ENCODE data around the gene DSPP. TPM values are rescaled to one million over a fixed set of nuclear protein-coding genes. Genes with fewer than 3 reads are reported as not detected.
A peak's percentile ranks its signal among the peaks of the same experiment; 100 is the strongest.

The DSPP gene
- total and polyA plus RNA-seq, 2 of the 4 experiments (the other 2 are of a cell fraction), result not detected

DNA sequence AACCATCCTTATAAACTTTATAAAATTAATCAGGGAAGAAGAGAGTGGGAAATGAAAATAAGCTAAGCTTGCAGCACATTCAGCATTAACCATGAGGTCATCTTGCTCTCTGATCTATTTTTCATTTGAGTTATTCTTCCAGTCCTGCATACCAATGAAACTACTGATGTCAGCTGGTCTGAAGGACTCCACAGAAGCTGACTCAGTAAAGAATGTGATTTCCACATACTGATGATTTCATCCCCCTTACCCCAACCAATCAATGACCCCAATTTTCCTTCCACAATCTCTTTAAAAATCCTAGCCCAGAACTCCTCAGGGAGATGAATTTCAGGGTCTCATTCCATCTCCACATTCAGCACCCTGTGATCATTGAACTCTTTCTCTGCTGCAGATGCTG is 18.8 kb upstream of the DSPP start:
- in situ Hi-C loops (cut with MboI; ENCODE audit: low sequenced_read_pairs), result no loop called here
- DNase-seq, result peak; percentile 90
- Histone ChIP-seq H4K8ac (ENCODE audit: low read depth in 2 of 2, low read length in 2 of 2) (no peak overlapping the region), H3K36me3 (ENCODE audit: control insufficient read depth, insufficient read depth, low read length) (no peaks in the 10 kb centered on the region), H4K5ac (ENCODE audit: low read depth, low read length) (no peak overlapping the region), H3K56ac (ENCODE audit: extremely low read depth, insufficient read depth, low read length) (no peak overlapping the region), H4K20me1 (ENCODE audit: insufficient read depth, low read length) (no peaks in the 10 kb centered on the region), H3K14ac (replicated peaks; ENCODE audit: low read depth, low read length) (no peak overlapping the region), H3K4me1 (ENCODE audit: control insufficient read depth, insufficient read depth, low read length) (no peaks in the 10 kb centered on the region), H3K18ac (ENCODE audit: low read depth, low read length) (no peak overlapping the region; the same call in 1 of the 2 replicates), H2BK120ac (ENCODE audit: low read depth, low read length) (no peak overlapping the region), H3K4ac (ENCODE audit: low read depth, low read length) (no peak overlapping the region), H2AFZ (replicated peaks; ENCODE audit: low read length, poor library complexity) (no peak overlapping the region), H3K9me1 (ENCODE audit: insufficient read depth, low read length) (no peaks in the 10 kb centered on the region), H4K91ac (ENCODE audit: insufficient read depth, low read depth, low read length) (no peak overlapping the region), H3K4me3 (ENCODE audit: insufficient read depth, low read depth, low read length) (no peak overlapping the region), H3K27ac (ENCODE audit: insufficient read depth, low read length) (no peak overlapping the region), H2AK9ac (replicated peaks; ENCODE audit: low read depth, low read length, poor library complexity) (no peak overlapping the region), H3K9me3 (ENCODE audit: control insufficient read depth, insufficient read depth, low read length) (no peaks in the 10 kb centered on the region), H2BK5ac (ENCODE audit: low read depth, low read length, poor library complexity, severe bottlenecking) (no peak overlapping the region), H2AK5ac (ENCODE audit: low read depth, low read length) (no peak overlapping the region), H3K79me1 (ENCODE audit: low read depth in 1 of 2, low read length in 2 of 2) (no peaks in the 10 kb centered on the region), H2BK20ac (ENCODE audit: low read depth, low read length) (no peak overlapping the region), H3K4me2 (ENCODE audit: low read depth, low read length) (no peak overlapping the region), H3K9ac (ENCODE audit: low read depth, low read length) (no peak overlapping the region), H3K23ac (ENCODE audit: low read depth, low read length) (no peak overlapping the region), H2BK15ac (ENCODE audit: low read depth, low read length) (no peak overlapping the region), H3K27me3 (ENCODE audit: control insufficient read depth, insufficient read depth, low read length) (no peaks in the 10 kb centered on the region)
- intact Hi-C loops (cut with micrococcal nuclease), result no loop called here
- peak; percentile 98 for ATAC-seq (ENCODE audit: low read depth)
- no peak for TF ChIP-seq CHD1 (IDR thresholded peaks at IDR 0.05; ENCODE audit: low read depth, low read length)
- peak; percentile 80 for TF ChIP-seq CEBPB (IDR thresholded peaks at IDR 0.05; ENCODE audit: low read depth, low read length)
- peak; percentile 27; the same call in 1 of the 2 replicates for TF ChIP-seq USF2 (IDR thresholded peaks at IDR 0.05; ENCODE audit: low read depth, low read length)
- peak; percentile 79 for TF ChIP-seq MAFK (IDR thresholded peaks at IDR 0.05; ENCODE audit: low read depth, low read length)
- no peak for TF ChIP-seq RFX5 (IDR thresholded peaks at IDR 0.05; ENCODE audit: low read depth, low read length)
- TF ChIP-seq RCOR1 (IDR thresholded peaks at IDR 0.05; ENCODE audit: insufficient replicate concordance, low read length), result no peak
- TF ChIP-seq SMC3 (IDR thresholded peaks at IDR 0.05; ENCODE audit: low read depth, low read length), result no peak
- ChIA-PET CTCF (no interaction called here), POLR2A (ENCODE audit: unreplicated experiment) (no interaction called here)
- dilution Hi-C loops (cut with HindIII; ENCODE audit: low sequenced_read_pairs, unreplicated experiment), result no loop called here
- BruUV-seq (replicated peaks), result no TSS peak
